OCI-LY3 (cell line): ENCODE data around the gene MDGA2.

Experiments
- H2AFZ ChIP-seq: fragments of 200-600, 300-600 bp; shearing (Covaris generic); 2 replicates; pipeline ENCODE4 v1.6.0; 2014; ENCODE audit warnings: antibody characterized with exemption, low read depth, low read length
- H3K27ac ChIP-seq: fragments of 200-600, 300-600 bp; sonication (generic); 2 replicates; pipeline ENCODE4 v1.5.1; 2014; ENCODE audit warnings: mild to moderate bottlenecking, low read length, moderate library complexity, mixed read lengths
- H3K27me3 ChIP-seq: fragments of 200-600, 300-600 bp; sonication (generic); 2 replicates; pipeline ENCODE4 v1.6.1; 2014; ENCODE audit warnings: low read depth, low read length, mixed read lengths
- H3K36me3 ChIP-seq: fragments of 200-600, 300-600 bp; sonication (generic); replicated peaks from 2 replicates; pipeline ENCODE3; 2014; ENCODE audit warnings: low read depth, low read length, mixed read lengths
- H3K4me1 ChIP-seq: fragments of 300-600, 200-600 bp; sonication (generic); 2 replicates; pipeline ENCODE4 v1.6.1; 2014; ENCODE audit warnings: low read length, mixed read lengths
- H3K4me2 ChIP-seq: fragments of 200-600, 300-600 bp; sonication (generic); 2 replicates; pipeline ENCODE4 v1.6.1; 2014; ENCODE audit warnings: low read length, mixed read lengths
- H3K4me3 ChIP-seq: fragments of 300-600, 200-600 bp; sonication (generic); 2 replicates; pipeline ENCODE4 v1.5.1; 2014; ENCODE audit warnings: antibody characterized with exemption, mild to moderate bottlenecking, low read length, moderate library complexity
- H3K79me2 ChIP-seq: fragments of 300-600, 200-600 bp; shearing (Covaris generic); 2 replicates; pipeline ENCODE4 v1.6.1; 2014; ENCODE audit warnings: mild to moderate bottlenecking, low read length, mixed read lengths
- H3K9ac ChIP-seq: fragments of 300-600, 200-600 bp; shearing (Covaris generic); 2 replicates; pipeline ENCODE4 v1.6.0; 2014; ENCODE audit warnings: mild to moderate bottlenecking, low read length, moderate library complexity
- H3K9me3 ChIP-seq: fragments of 200-600, 300-600 bp; shearing (Covaris generic); 2 replicates; pipeline ENCODE4 v1.6.1; 2014; ENCODE audit warnings: low read length, mixed read lengths; ENCODE audit not compliant: insufficient read depth
- H4K20me1 ChIP-seq: fragments of 200-600, 300-600 bp; sonication (generic); 2 replicates; pipeline ENCODE4 v1.6.1; 2016; ENCODE audit warnings: low read length, mixed read lengths; ENCODE audit not compliant: insufficient read depth
- EZH2phosphoT487 ChIP-seq: fragments of 200-600 bp; shearing (Covaris generic); IDR thresholded peaks from 2 replicates; pipeline ENCODE4 v1.6.1; 2018; ENCODE audit warnings: antibody characterized with exemption, mixed run types, low read depth
- TF ChIP-seq, protein P1 (sequence below): fragments of 200-600, 300-600 bp; sonication (generic); IDR thresholded peaks from 2 replicates; pipeline ENCODE4 v1.5.1; 2014; ENCODE audit warnings: antibody characterized with exemption, low read length, low read depth

MDGA2 gene

DNA sequence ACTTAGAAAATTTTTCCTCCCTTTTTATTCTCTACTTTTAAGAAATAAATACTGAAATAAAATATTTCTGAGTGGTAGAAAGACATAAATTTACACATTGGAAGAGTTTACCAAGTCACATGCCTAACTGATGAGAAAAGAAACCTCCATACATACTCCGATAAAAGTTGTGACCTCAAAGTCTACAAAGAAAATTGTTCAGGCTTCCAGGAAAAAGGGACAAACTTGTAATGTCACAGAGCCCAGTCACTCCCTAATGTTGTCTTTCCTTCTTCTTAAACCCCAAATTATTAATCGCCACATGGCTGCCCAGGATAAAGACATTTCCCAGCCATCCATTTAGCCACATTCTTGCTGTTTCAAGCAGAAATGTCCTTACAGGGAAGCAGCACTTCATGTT lies 455.3 kb downstream of the MDGA2 start:
- no peak for TF ChIP-seq EZH2phosphoT487
- TF ChIP-seq, protein P1, sequence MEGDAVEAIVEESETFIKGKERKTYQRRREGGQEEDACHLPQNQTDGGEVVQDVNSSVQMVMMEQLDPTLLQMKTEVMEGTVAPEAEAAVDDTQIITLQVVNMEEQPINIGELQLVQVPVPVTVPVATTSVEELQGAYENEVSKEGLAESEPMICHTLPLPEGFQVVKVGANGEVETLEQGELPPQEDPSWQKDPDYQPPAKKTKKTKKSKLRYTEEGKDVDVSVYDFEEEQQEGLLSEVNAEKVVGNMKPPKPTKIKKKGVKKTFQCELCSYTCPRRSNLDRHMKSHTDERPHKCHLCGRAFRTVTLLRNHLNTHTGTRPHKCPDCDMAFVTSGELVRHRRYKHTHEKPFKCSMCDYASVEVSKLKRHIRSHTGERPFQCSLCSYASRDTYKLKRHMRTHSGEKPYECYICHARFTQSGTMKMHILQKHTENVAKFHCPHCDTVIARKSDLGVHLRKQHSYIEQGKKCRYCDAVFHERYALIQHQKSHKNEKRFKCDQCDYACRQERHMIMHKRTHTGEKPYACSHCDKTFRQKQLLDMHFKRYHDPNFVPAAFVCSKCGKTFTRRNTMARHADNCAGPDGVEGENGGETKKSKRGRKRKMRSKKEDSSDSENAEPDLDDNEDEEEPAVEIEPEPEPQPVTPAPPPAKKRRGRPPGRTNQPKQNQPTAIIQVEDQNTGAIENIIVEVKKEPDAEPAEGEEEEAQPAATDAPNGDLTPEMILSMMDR: no peak
- Histone ChIP-seq H3K9ac (no peak overlapping the region), H3K27ac (no peak overlapping the region), H2AFZ (peak overlapping the region; percentile 65; the same call in 1 of the 2 replicates), H3K36me3 (no peaks in the 10 kb centered on the region), H4K20me1 (no peaks in the 10 kb centered on the region), H3K4me3 (no peak overlapping the region), H3K4me2 (no peak overlapping the region), H3K79me2 (no peaks in the 10 kb centered on the region), H3K4me1 (no peaks in the 10 kb centered on the region), H3K27me3 (no peaks in the 10 kb centered on the region), H3K9me3 (no peaks in the 10 kb centered on the region)

DNA sequence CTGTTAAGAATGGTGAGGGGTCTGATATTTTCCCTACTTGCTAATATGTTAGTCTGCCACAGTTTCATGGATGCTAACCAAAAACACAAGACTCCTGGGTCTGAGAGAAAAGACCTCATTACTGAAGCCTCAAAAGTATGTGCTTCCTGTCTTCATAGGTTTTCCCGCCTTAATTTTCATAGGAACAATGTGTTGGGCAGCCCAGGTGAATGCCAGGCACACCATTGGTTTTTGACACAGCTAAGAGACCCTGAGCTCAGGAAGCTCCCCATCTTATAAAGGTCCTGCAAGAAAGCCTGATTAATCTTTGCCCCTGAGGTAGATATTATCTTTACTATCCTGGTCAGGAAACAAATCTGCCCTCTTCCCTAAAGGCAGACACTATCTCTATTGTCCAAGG lies 464.1 kb downstream of the MDGA2 start:
- H3K27ac ChIP-seq: no peak overlapping the region
- no peak for TF ChIP-seq EZH2phosphoT487
- TF ChIP-seq, protein P1: no peak
- no peaks in the 10 kb centered on the region for H3K79me2 ChIP-seq

DNA sequence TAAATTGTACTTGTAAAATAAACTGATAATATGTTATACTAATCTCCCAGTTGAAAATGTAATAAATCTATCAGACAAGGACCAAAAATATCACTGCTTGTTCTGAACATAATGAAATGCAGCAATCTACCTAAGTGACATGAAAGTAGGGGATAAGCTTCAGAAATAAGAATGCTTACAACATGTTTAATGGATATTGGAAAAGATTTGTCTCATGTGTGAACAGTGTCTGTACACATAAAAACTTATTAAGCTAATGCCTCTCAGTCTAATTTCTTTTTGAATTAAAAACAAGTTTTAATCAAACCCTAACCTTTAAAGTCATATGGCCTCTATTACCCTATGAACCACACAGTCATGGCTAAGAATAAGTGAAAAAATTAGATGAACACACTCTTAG lies 465.3 kb downstream of the MDGA2 start:
- H3K4me1 ChIP-seq: peaks cover 6% of the 10 kb centered on the region; the same call in 1 of the 2 replicates
- no peaks in the 10 kb centered on the region for H4K20me1 ChIP-seq
- TF ChIP-seq EZH2phosphoT487: no peak
- TF ChIP-seq, protein P1: no peak
- no peak overlapping the region for H3K27ac ChIP-seq
- H3K27me3 ChIP-seq: no peaks in the 10 kb centered on the region
- no peaks in the 10 kb centered on the region for H3K9me3 ChIP-seq
- H3K4me2 ChIP-seq: no peak overlapping the region
- H3K36me3 ChIP-seq: no peaks in the 10 kb centered on the region
- no peak overlapping the region for H3K9ac ChIP-seq
- no peak overlapping the region for H2AFZ ChIP-seq
- H3K79me2 ChIP-seq: no peaks in the 10 kb centered on the region
- H3K4me3 ChIP-seq: no peak overlapping the region

More for the DNA sequence above, 464.1 kb downstream of the MDGA2 start:
- Histone ChIP-seq H4K20me1 (no peaks in the 10 kb centered on the region), H3K9me3 (no peaks in the 10 kb centered on the region), H2AFZ (no peak overlapping the region), H3K4me1 (peaks cover 6% of the 10 kb centered on the region; the same call in 1 of the 2 replicates), H3K4me3 (no peak overlapping the region), H3K27me3 (no peaks in the 10 kb centered on the region), H3K9ac (no peak overlapping the region), H3K36me3 (no peaks in the 10 kb centered on the region), H3K4me2 (no peak overlapping the region)

DNA sequence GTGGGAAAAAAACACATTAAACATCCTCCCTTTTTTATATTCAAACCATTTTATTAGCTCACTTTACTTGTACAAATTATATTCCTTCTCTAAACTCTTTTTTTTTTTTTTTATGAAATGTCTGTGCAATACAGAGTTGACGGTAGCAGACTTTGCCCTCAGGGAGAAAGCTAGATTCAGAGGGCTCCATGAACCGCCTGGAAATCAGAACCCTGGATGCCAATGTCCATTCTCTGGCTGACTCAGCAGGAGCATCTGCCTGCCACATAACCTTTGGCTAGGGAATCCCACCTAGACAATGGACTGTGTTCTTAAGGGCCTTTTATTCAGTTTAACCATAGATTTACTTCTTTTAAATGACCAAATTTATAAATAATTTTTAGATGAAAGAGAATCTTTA lies 467.0 kb downstream of the MDGA2 start:
- Histone ChIP-seq H3K79me2 (no peaks in the 10 kb centered on the region), H3K27ac (no peak overlapping the region), H3K4me1 (peaks cover 6% of the 10 kb centered on the region; the same call in 1 of the 2 replicates), H3K9me3 (no peaks in the 10 kb centered on the region), H3K9ac (no peak overlapping the region), H3K36me3 (no peaks in the 10 kb centered on the region), H3K27me3 (no peaks in the 10 kb centered on the region), H3K4me3 (no peak overlapping the region), H2AFZ (no peak overlapping the region; the same call in 1 of the 2 replicates), H4K20me1 (no peaks in the 10 kb centered on the region), H3K4me2 (no peak overlapping the region)
- no peak for TF ChIP-seq EZH2phosphoT487
- TF ChIP-seq, protein P1: no peak
